Measurements from ENCODE around the gene AURKB. TPM values are rescaled to one million over a fixed set of nuclear protein-coding genes. Genes with fewer than 3 reads are reported as not detected.
A peak's percentile ranks its signal among the peaks of the same experiment; 100 is the strongest.

Gene AURKB
- total and polyA plus RNA-seq, 2 of the 13 experiments (the other 11 are each of a cell fraction or from before 2014, with no cell fraction given): 29.5 to 75.3 TPM

DNA sequence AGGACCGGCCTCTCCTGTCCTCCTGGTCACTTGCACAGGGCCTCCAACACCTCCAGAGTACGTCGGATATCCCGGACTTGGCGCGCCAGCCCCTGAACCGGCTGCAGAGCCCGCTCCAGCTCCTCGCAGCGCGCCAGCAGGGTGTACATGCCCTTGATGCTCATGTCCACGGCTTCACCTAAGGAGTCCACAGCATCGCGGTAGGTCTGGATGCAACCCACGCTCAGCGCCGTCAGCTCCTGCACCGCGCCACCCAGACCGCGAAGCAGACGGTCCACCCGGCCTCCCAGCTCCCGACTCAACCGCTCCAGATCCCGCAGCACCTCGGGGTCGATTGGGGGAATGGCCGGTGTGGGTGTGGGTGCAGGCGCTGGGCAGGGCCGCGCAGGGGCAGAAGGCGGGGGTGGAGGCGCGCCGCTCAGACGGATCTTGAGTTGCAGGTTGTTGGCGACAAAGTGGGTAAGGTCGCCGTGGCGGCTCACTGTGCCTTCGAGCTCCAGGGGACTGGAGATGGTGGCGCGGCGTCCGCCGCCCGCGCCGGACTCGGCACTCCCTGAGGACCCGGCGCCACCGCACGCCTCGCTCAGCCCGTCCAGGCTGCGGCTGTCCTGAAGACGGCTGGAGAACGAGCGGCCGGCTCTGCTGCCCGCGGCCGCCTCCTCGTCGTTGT lies 21.2 kb downstream of the AURKB start (continued):
- TF ChIP-seq, protein P1, sequence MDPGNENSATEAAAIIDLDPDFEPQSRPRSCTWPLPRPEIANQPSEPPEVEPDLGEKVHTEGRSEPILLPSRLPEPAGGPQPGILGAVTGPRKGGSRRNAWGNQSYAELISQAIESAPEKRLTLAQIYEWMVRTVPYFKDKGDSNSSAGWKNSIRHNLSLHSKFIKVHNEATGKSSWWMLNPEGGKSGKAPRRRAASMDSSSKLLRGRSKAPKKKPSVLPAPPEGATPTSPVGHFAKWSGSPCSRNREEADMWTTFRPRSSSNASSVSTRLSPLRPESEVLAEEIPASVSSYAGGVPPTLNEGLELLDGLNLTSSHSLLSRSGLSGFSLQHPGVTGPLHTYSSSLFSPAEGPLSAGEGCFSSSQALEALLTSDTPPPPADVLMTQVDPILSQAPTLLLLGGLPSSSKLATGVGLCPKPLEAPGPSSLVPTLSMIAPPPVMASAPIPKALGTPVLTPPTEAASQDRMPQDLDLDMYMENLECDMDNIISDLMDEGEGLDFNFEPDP (CRISPR knock-in tag; conservative IDR thresholded peaks at IDR 0.05): no peak
- TF ChIP-seq ZNF749 (CRISPR knock-in tag; IDR thresholded peaks at IDR 0.05; ENCODE audit: borderline replicate concordance) (no peak), ZFY (CRISPR knock-in tag; IDR thresholded peaks at IDR 0.05) (peak; percentile 45; the same call in 1 of the 2 replicates), TCF7 (IDR thresholded peaks at IDR 0.05; ENCODE audit: low read depth) (no peak), SATB2 (CRISPR knock-in tag; IDR thresholded peaks at IDR 0.05) (no peak), SALL2 (CRISPR knock-in tag; IDR thresholded peaks at IDR 0.05) (peak; percentile 66; the same call in 1 of the 2 replicates), RBFOX2 (IDR thresholded peaks at IDR 0.05; ENCODE audit: low read depth, low read length) (0 out of 2 replicates have a peak, but pooled peaks have one; percentile 1), ZNF383 (CRISPR knock-in tag; IDR thresholded peaks at IDR 0.05; ENCODE audit: borderline replicate concordance) (no peak), KMT2A (CRISPR knock-in tag; IDR thresholded peaks at IDR 0.05) (peak; percentile 3; the same call in 1 of the 2 replicates), ZIK1 (CRISPR knock-in tag; IDR thresholded peaks at IDR 0.05; ENCODE audit: borderline replicate concordance, low read depth) (no peak; the same call in 1 of the 2 replicates), ZNF510 (CRISPR knock-in tag; IDR thresholded peaks at IDR 0.05; ENCODE audit: low read depth) (no peak), JUN (CRISPR knock-in tag; IDR thresholded peaks at IDR 0.05) (no peak), ZC3H4 (CRISPR knock-in tag; IDR thresholded peaks at IDR 0.05; ENCODE audit: borderline replicate concordance) (no peak)
- TF ChIP-seq, protein P2, sequence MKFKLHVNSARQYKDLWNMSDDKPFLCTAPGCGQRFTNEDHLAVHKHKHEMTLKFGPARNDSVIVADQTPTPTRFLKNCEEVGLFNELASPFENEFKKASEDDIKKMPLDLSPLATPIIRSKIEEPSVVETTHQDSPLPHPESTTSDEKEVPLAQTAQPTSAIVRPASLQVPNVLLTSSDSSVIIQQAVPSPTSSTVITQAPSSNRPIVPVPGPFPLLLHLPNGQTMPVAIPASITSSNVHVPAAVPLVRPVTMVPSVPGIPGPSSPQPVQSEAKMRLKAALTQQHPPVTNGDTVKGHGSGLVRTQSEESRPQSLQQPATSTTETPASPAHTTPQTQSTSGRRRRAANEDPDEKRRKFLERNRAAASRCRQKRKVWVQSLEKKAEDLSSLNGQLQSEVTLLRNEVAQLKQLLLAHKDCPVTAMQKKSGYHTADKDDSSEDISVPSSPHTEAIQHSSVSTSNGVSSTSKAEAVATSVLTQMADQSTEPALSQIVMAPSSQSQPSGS (CRISPR knock-in tag; IDR thresholded peaks at IDR 0.05): no peak
- TF ChIP-seq, protein P3, sequence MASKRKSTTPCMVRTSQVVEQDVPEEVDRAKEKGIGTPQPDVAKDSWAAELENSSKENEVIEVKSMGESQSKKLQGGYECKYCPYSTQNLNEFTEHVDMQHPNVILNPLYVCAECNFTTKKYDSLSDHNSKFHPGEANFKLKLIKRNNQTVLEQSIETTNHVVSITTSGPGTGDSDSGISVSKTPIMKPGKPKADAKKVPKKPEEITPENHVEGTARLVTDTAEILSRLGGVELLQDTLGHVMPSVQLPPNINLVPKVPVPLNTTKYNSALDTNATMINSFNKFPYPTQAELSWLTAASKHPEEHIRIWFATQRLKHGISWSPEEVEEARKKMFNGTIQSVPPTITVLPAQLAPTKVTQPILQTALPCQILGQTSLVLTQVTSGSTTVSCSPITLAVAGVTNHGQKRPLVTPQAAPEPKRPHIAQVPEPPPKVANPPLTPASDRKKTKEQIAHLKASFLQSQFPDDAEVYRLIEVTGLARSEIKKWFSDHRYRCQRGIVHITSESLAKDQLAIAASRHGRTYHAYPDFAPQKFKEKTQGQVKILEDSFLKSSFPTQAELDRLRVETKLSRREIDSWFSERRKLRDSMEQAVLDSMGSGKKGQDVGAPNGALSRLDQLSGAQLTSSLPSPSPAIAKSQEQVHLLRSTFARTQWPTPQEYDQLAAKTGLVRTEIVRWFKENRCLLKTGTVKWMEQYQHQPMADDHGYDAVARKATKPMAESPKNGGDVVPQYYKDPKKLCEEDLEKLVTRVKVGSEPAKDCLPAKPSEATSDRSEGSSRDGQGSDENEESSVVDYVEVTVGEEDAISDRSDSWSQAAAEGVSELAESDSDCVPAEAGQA (IDR thresholded peaks at IDR 0.05; ENCODE audit: low read depth): no peak
- TF ChIP-seq, protein P3 (CRISPR knock-in tag; IDR thresholded peaks at IDR 0.05; ENCODE audit: borderline replicate concordance): no peak
- TF ChIP-seq, protein P4, sequence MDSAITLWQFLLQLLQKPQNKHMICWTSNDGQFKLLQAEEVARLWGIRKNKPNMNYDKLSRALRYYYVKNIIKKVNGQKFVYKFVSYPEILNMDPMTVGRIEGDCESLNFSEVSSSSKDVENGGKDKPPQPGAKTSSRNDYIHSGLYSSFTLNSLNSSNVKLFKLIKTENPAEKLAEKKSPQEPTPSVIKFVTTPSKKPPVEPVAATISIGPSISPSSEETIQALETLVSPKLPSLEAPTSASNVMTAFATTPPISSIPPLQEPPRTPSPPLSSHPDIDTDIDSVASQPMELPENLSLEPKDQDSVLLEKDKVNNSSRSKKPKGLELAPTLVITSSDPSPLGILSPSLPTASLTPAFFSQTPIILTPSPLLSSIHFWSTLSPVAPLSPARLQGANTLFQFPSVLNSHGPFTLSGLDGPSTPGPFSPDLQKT (CRISPR knock-in tag; IDR thresholded peaks at IDR 0.05; ENCODE audit: borderline replicate concordance): no peak
- TF ChIP-seq, protein P5, sequence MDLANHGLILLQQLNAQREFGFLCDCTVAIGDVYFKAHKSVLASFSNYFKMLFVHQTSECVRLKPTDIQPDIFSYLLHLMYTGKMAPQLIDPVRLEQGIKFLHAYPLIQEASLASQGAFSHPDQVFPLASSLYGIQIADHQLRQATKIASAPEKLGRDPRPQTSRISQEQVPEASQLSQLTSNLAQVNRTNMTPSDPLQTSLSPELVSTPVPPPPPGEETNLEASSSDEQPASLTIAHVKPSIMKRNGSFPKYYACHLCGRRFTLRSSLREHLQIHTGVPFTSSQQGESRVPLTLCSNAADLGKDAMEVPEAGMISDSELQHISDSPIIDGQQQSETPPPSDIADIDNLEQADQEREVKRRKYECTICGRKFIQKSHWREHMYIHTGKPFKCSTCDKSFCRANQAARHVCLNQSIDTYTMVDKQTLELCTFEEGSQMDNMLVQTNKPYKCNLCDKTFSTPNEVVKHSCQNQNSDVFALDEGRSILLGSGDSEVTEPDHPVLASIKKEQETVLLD (CRISPR knock-in tag; IDR thresholded peaks at IDR 0.05; ENCODE audit: low read depth): no peak

Data from HepG2 (cell line).